ENCODE measurements around the gene NRP2.

The NRP2 gene

GRCh38 chr2:205682239-205682970 is at the start of gene NRP2:
Gene NRP2 (plus strand): TSS chr2:205682501. CDS start chr2:205683291, 790 bp downstream.
- H3K4me3 ChIP-seq: peak within 1 kb of the TSS; percentile 77
- DNase-seq (ENCODE audit: low spot score): peak; percentile 90
- H3K27ac ChIP-seq: peak within 1 kb of the TSS; percentile 93 to 95
- no peak for TF ChIP-seq CTCF (IDR thresholded peaks at IDR 0.05)

DNA sequence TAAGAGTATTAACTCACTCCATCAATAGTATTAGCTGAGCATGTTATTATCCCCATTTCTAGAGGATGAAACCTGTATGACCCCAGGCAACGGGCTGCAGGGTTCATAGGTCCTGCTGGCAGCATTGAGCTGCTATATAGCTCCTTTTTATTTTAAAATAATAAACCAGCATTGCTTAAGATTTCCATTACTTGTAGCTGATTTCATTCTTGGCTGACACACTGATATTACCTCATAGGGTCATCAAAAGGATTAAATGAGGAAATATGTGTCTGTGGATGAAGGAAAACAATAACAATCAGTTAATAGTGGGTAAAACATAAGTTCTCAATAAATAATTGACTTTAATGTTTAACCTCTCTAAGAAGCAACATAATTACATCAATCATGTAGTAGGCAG is 48.3 kb upstream of the NRP2 start:
- no peak for TF ChIP-seq CTCF (IDR thresholded peaks at IDR 0.05)
- H3K27ac ChIP-seq: no peak overlapping the region
- DNase-seq (ENCODE audit: low spot score): no peak
- no peak overlapping the region for H3K4me3 ChIP-seq

DNA sequence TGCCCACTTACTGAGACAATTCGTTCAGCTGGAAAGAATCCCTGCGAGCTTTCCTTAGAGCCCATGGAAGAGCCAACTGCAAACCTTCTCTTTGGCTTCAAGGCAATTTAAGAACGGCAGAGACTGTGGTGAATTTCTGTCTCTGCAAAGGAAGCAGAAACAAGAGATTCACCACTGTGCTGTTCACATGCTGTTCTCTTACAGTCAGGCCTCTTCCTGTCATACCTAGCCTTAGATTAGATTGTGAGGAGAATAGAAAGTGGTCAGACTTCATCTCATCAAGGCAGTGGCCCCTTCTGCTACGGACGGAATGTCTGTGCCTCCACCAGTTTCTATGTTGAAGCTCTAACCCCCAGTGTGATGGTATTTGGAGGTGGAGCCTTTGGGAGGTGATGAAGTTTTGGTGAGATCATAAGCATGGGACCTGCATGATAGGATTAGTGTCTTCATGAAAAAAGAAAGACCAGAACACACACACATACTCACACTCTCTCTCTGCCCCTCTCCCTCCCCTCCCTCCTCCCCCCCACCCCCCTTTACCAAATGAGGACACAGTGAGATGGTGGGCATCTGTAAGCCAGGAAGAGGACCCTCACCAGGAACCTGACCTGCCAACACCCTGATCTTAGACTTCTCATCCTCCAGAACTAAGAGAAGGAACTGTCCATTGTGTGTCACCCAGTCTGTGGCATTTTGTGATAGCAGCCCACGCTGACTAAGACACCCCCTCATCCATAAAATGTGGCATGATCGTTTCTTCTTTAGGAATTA is 45.6 kb upstream of the NRP2 start:
- no peak for DNase-seq (ENCODE audit: low spot score)
- no peak overlapping the region for H3K27ac ChIP-seq
- no peak for TF ChIP-seq CTCF (IDR thresholded peaks at IDR 0.05)
- H3K4me3 ChIP-seq: no peak overlapping the region

GRCh38 chr2:205637320-205637602 is 45.0 kb upstream of the NRP2 start:
- no peak for TF ChIP-seq CTCF (IDR thresholded peaks at IDR 0.05)
- DNase-seq (ENCODE audit: low spot score): no peak
- Histone ChIP-seq H3K4me3 (no peak overlapping the region), H3K27ac (no peak overlapping the region)

DNA sequence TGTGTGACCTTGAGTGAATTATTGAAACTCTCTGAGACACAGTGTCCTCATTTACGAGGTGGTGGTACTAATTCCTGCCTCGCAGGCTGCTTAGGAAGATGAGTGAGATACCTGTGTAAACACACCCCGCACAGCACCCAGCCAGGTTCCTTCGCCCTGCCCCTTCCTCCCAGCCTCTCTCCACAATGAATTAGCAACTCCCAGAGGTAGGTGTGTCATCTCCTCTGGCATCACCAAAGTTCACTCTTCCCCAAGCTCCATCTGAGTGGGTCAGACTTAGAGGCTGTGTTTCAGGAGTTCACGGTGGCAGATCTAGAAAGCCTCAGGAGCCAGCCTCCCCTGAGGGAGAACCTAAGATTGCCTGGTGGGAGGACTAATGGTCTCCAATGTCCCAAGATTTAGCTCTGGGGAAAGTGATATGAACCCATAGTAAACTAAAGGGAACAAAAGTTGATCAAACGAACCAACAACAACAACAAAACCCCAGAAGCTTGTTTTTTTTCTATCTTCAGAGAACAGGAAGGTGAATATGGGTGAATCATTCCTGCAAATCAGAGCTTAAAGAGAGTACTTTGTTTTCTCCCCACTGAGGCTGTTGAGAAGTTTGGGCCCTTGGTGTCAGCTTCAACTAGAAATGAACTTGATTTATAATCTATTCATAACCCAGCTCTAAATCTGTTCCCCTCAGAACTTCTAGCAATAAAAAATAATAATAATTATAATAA is 44.4 kb upstream of the NRP2 start:
- DNase-seq (ENCODE audit: low spot score): no peak
- Histone ChIP-seq H3K4me3 (no peak overlapping the region), H3K27ac (no peak overlapping the region)
- no peak for TF ChIP-seq CTCF (IDR thresholded peaks at IDR 0.05)

GRCh38 chr2:205640716-205641115 is 41.6 kb upstream of the NRP2 start:
- H3K4me3 ChIP-seq: no peak overlapping the region
- TF ChIP-seq CTCF (IDR thresholded peaks at IDR 0.05): no peak
- H3K27ac ChIP-seq: no peak overlapping the region
- DNase-seq (ENCODE audit: low spot score): no peak
